Measurements from ENCODE around the gene COA3.

DNA sequence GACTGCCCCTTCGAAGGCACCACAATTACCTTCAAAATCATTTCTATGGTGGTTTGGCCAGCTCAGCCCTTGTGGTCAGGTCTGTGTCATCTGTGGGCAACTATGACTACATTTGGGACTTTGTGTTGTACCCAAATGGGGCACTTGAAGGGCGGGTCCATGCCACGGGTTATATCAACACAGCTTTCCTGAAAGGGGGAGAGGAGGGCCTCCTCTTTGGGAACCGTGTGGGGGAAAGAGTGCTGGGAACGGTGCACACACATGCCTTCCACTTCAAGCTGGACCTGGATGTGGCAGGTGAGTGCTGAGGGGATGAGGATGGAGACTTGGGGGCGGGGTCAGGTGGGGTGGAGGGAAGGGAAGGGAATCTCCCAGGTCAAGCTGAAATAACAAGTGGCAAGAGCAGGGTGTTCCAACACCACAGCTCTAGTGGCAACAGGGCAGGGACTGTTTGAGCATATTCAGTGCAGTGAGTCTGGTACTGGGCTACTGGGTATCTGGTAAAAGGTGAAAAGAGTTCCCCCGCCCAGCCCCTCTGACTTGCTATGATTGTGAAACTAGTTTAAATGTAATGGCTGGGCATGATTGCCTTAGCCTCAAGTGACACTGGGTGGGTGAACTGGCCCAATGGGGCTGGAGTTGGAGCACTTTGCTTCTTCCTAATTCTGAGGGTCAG lies 47.6 kb upstream of the COA3 start:
- TF ChIP-seq POLR2A (IDR thresholded peaks at IDR 0.05) (no peak), POLR2AphosphoS5 (IDR thresholded peaks at IDR 0.05) (no peak), EP300 (IDR thresholded peaks at IDR 0.05) (no peak)
- TF ChIP-seq, protein P1, sequence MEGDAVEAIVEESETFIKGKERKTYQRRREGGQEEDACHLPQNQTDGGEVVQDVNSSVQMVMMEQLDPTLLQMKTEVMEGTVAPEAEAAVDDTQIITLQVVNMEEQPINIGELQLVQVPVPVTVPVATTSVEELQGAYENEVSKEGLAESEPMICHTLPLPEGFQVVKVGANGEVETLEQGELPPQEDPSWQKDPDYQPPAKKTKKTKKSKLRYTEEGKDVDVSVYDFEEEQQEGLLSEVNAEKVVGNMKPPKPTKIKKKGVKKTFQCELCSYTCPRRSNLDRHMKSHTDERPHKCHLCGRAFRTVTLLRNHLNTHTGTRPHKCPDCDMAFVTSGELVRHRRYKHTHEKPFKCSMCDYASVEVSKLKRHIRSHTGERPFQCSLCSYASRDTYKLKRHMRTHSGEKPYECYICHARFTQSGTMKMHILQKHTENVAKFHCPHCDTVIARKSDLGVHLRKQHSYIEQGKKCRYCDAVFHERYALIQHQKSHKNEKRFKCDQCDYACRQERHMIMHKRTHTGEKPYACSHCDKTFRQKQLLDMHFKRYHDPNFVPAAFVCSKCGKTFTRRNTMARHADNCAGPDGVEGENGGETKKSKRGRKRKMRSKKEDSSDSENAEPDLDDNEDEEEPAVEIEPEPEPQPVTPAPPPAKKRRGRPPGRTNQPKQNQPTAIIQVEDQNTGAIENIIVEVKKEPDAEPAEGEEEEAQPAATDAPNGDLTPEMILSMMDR (IDR thresholded peaks at IDR 0.05) = no peak

Measured in sigmoid colon (tissue), 4 donors.